ENCODE data around the gene SOS1.
"Not testable (repeated sequence)": the region's sequence is repeated elsewhere in the genome, so short reads cannot be mapped to it uniquely, and the experiment has no call there.

Gene SOS1

DNA sequence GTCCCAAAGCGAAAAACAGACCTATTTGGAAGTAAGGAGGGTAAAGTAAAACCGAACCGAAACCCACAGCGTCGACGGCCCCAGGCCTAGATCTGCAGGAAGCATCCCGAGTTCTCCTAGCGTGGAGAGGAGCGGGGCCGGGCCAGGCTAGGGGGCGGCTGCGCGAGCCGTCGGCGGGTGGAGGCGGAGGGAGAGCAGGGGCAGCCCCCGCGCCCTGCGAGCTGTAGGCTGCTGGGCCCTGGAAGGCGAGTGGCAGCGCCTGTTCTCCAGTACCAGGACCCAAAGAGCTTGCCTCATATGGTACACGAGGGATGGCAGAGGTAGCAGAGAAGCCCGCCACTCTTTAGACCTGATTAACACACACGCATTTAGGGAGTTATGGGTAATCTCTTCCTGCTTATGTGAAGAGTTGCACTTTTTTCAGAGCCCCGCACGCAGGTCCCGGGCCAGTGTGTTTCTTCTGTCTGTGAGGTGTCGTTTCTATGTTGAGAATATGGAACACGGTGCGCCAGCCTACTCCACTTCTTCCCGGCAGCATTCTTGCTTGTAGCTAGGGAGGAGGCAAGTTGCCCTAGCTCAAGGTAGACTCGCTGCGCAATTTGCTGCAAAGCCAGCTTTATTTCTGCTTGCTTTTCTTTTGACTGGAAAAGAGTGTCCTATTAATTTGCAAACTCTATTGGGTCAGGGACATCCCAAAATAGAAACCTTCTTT lies 160.1 kb downstream of the SOS1 start:
- DNase-seq, result no peak

GRCh38 chr2:38959938-38960608 lies 160.8 kb downstream of the SOS1 start:
- peak; percentile 52 for DNase-seq

GRCh38 chr2:38959466-38959865 lies 161.4 kb downstream of the SOS1 start:
- DNase-seq, result no peak

DNA sequence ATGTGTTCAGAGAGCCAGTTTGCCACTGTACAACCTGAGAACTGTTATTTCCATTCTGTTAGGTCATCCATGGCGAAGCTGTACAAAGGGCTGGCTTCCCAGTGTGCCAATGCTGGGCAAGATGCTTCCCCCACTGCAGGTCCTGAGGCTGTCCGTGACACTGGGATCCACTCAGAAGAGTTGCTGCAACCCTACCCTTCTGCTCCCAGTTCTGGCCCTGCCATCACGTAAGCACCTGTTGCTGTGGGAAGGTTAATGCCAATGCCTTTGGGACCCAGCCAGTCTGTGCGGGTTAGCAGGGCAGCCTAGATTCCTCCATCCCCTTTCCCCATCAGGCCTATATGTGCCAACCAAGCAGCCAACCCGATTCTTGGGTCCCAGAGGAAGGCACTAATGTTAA lies 162.9 kb downstream of the SOS1 start:
- DNase-seq, result no peak

DNA sequence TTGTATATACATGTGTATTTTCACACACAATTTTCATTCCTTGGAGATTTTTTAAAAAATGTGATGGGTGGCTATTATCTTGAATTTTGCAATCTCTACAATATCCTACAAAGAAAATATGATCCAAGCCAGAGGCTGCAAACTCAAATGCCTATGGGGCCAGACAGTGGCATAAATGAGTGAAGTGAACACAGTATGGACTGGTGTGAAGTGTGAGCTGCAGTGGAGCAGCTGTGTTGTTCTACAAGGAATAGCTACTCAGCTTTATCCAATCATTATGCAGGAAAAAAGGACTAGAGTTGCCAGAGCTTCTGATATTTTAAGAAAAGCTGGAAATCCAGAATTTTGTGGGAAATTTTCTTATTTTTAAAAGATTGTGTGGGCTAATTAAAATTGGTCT lies 169.1 kb downstream of the SOS1 start:
- no peak for DNase-seq

- no peak for DNase-seq
Measured at GRCh38 chr2:38948995-38949394, 171.9 kb downstream of the SOS1 start.

- no peak for DNase-seq
Measured at GRCh38 chr2:38948387-38948882, 172.4 kb downstream of the SOS1 start.

GRCh38 chr2:38947241-38948239 lies 173.3 kb downstream of the SOS1 start:
- DNase-seq, result peak; percentile 74

GRCh38 chr2:38945911-38946310 lies 174.9 kb downstream of the SOS1 start:
- DNase-seq, result no peak

DNA sequence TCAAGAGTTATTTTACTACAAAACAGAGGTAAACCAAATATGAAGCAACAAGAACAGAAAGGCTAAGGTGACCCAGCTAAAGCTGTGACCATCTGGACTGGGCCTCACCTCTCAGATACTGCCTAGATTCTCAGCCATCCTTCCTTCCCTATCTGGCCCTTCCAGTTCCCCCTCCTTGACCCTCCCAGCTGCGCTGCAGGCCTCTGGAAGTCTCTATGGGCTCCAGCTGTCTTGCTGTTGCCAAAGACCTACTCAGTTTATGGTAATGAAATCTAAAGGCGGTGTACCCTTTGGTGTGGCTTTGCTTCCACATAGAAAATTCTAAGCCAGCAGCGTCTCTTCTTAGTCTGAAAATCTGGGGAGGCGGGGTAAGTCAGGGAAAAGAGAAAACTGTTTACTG lies 175.5 kb downstream of the SOS1 start:
- DNase-seq, result no peak

DNA sequence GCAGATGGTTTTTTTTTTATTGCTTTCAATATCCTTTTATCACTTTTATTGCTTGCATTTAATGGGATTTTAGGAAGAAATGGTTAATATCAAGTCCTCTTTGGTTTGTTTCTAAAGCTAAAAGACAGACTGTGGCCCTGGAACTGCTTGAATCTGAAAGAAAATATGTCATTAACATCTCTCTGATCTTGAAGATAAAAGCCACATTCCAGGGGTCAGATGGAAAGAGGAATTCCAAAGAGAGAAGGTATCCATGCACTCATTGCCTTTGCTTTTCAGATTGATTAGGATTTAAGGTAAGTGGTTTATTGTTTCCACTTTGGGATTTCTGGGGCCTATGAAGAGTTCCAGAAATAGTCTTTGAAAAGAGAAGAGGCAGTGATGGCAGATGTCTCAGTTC lies 177.1 kb downstream of the SOS1 start:
- DNase-seq, result no peak

DNA sequence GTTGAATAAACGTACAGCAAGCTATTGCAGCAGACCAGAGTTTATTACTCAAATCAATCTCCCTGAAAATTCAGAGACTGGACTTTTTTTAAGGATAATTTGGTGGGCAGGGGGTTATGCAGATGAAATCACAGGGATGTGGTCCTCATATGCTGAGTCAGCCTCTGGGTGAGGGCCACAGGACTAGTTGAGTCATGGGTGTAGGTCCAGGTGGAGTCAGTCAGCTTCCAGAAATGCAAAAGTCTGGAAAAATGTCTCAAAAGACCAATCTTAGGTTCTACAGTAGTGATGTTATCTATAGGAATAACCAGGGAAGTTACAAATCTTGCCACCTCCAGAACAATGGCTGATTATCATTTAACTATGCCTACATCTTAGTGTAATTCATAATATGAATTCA lies 180.1 kb downstream of the SOS1 start:
- DNase-seq, result no peak

DNA sequence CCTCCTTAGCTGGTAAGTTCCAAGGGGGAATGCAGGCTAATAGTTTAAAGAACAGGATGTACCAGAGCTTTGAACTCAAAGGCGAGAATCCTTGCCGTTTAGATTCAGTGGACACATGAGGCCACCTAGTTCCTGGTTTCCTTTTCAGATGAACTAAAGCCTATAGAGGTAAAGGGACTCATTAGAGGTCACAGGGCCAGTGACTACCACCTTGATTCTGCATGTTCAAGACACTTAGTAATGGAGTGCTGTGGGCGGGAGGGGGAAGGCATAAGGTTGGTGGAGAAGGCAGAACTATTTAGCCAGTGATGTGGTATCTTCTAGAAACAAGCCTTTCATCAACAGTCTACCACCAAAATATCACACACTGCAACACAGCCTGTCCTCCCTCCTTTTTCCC lies 183.3 kb downstream of the SOS1 start:
- no peak for DNase-seq

- DNase-seq, result not testable (repeated sequence)
Measured at GRCh38 chr2:38936516-38936915, 184.3 kb downstream of the SOS1 start.

- DNase-seq, result no peak
Measured at GRCh38 chr2:38935568-38936172, 185.2 kb downstream of the SOS1 start.

DNA sequence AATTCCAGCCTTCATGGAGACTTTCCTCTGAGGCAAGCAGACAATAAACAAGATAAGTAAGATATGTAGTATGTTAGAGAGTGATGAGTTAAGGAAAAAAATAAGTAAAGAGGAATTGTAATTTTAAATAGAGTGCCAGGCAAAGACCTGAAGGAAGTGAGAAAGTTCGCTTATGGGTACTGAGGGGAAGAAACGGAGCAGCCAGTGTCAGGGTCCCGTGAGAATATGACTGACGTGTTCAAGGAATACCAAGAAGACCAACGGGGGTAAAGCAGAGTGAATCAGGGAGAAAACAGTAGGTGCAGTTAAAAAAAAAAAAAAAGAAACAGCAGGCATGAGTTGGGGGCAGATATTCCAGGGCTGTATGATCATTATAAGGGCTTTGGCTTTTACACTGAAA lies 186.1 kb downstream of the SOS1 start:
- no peak for DNase-seq

DNA sequence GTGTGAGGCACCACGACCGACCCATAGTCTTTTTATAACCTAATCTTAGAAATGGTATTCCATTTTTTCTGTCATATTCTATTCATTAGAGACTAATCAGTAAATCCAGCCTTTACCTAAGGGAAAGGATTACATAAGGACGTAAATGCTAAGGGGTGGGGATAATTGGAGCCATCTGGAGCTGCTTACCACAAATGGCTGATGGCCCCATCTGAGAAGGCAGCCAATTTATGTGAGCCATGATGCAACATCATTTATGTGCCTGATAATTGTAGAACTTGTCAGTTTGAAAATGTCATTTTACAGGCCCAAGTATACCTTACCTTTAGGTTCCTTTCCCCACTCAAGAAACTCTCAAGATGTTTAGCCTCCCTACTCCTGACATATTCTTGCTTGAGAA lies 187.2 kb downstream of the SOS1 start:
- DNase-seq, result no peak

DNA sequence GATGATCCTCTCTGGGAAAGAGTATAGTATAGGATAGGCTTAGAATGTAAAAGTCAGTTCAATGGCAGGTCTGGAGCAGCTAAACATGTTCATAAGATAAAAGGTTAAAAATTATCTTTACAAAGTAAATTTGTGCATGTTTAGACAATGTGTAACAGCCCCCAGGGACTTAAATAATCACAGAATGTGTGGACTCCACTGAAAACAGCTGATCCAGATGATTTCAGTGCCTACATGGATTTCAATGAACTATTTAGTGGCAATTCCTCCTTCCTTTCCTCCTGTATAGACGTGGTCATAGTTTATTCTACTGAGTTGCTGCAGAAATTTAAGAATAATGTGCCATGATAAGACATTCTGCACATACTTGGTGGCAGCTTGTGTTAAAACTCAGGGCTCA lies 188.3 kb downstream of the SOS1 start:
- no peak for DNase-seq
